ENCODE data around the gene ZNF22.
A peak's percentile ranks its signal among the peaks of the same experiment; 100 is the strongest.

Gene ZNF22

GRCh38 chr10:44973323-44974081 lies 27.2 kb upstream of the ZNF22 start:
- no peak overlapping the region for H3K4me3 ChIP-seq (ENCODE audit: low read depth, low read length)
- H3K9ac ChIP-seq (ENCODE audit: low read depth, low read length) = no peak overlapping the region
- H3K27ac ChIP-seq (ENCODE audit: low read depth, low read length) = no peak overlapping the region
- no peaks in the 10 kb centered on the region for H3K27me3 ChIP-seq (ENCODE audit: control insufficient read depth, insufficient read depth, low read length)
- H3K4me1 ChIP-seq (ENCODE audit: control insufficient read depth, insufficient read depth, low read length) = peaks cover 41% of the 10 kb centered on the region
- no peaks in the 10 kb centered on the region; the same call in 1 of the 2 replicates for H3K36me3 ChIP-seq (ENCODE audit: control insufficient read depth, insufficient read depth, low read length)
- no peaks in the 10 kb centered on the region for H3K9me3 ChIP-seq (ENCODE audit: control insufficient read depth, insufficient read depth, low read length)

DNA sequence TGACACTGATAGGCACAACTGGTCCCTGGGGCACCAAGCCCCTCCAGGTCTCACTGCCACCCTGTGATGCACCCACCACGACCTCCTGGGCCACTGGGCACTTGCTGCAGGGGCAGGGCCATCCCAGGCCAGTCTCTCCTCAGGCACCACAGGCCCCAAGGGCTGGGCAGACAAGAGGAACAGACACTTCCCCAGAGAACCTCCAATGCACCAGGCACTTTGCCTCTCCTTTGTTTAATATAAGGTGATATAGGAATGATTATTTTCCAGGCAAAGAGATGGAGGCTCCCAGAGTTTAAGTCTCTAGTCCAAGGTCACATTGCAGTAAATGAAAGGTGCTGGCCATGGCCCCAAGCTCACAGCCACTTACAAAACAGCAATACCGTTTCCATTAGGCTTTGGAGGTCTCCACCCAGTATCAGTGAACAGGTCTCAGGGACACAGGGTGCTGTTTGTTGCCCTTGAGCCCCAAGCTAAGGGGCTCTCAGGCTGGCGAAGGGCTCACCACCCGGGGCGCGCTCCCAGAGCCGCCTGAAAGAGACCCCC lies 26.6 kb upstream of the ZNF22 start:
- H3K9me3 ChIP-seq (ENCODE audit: control insufficient read depth, insufficient read depth, low read length) = no peaks in the 10 kb centered on the region
- no peaks in the 10 kb centered on the region; the same call in 1 of the 2 replicates for H3K36me3 ChIP-seq (ENCODE audit: control insufficient read depth, insufficient read depth, low read length)
- peak overlapping the region; percentile 41 for H3K9ac ChIP-seq (ENCODE audit: low read depth, low read length)
- peak overlapping the region; percentile 62 for H3K27ac ChIP-seq (ENCODE audit: low read depth, low read length)
- H3K4me1 ChIP-seq (ENCODE audit: control insufficient read depth, insufficient read depth, low read length) = peaks cover 47% of the 10 kb centered on the region
- peak overlapping the region; percentile 65 for H3K4me3 ChIP-seq (ENCODE audit: low read depth, low read length)
- no peaks in the 10 kb centered on the region for H3K27me3 ChIP-seq (ENCODE audit: control insufficient read depth, insufficient read depth, low read length)

DNA sequence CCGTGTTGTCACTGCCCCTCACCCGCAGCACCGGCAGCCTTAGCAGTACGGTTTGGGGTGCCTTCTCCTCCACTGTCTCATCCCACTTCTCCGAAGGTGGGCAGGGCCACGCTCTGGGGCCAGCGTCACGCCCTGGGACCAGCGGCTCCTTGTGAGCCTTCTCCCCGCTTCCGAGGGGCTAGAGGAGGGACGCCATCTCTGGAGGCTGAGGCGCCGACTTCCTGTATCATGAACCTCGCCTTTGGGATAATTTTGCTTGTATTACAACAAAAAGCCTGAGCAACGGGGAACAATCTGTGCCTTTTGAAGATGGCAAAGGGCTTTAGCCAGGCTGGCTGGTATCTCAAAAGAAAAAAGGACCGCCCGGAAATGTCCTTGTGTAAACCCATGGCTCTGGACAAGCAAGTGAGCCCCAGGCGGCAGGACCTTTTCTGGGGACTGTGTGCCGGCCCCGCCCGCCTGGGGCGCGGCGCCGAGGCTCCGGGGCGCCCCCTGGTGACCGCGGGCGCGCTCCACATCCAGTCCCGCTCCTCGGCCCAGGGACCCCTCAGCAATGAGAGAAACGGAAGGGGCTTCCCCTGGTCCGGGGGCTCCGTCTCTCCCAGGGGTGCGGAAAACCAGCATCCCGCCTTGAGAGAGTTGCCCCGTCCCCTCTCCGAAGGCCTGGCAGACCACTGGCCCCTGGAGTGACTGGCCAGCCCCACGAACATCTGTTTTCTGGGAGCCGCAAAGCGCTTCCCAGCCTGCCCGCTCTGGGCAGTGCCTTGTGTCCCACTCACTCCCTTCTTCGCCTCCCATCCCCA lies 25.9 kb upstream of the ZNF22 start:
- Histone ChIP-seq H3K9me3 (ENCODE audit: control insufficient read depth, insufficient read depth, low read length) (no peaks in the 10 kb centered on the region), H3K4me3 (ENCODE audit: low read depth, low read length) (peak overlapping the region; percentile 65), H3K27ac (ENCODE audit: low read depth, low read length) (peak overlapping the region; percentile 62), H3K9ac (ENCODE audit: low read depth, low read length) (peak overlapping the region; percentile 57), H3K36me3 (ENCODE audit: control insufficient read depth, insufficient read depth, low read length) (no peaks in the 10 kb centered on the region; the same call in 1 of the 2 replicates), H3K27me3 (ENCODE audit: control insufficient read depth, insufficient read depth, low read length) (no peaks in the 10 kb centered on the region), H3K4me1 (ENCODE audit: control insufficient read depth, insufficient read depth, low read length) (peaks cover 54% of the 10 kb centered on the region)

DNA sequence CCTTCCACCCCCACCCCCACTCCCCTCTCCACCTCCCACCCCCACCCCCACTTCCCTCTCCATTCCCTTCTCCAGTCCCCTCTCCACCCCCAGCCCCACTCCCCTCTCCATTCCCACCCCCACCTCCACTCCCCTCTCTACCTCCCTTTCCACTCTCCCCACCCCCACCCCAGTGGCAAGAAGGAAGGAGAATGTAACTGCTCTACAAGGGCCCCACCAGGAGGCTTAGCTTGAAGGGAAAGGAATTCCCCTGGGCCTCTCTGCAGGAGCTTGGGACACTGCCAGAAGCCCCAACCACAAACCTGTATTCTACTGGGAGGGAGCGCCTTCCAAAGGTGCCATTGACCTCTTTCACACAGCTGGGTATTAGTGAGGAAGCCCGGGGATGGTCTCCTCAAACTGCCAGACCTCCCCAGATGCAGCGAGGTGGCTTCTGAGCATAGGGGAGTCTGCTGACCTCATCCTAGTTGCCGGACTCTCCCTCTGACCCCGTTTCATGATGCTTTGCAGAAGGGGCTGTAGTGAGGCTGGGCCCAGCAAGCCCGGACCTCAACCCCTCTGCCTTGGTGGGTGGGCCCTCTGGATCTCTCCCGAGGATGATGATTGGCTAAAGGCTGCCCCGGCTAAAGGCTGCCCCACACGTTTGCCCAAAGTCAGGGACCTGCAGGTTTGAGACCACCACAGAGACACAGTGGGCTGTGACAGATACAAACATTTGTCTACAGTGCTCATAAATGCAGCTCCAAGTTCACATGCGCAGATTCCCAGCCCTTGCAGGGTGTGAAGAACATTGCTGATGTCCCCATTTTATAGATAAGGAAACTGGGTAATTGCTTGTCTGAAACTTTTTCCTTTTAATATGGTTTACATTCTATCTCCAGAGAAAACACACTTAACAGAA lies 25.0 kb upstream of the ZNF22 start:
- no peak overlapping the region for H3K9ac ChIP-seq (ENCODE audit: low read depth, low read length)
- H3K27ac ChIP-seq (ENCODE audit: low read depth, low read length) = peak overlapping the region; percentile 9
- 0 out of 2 replicates have a peak, but pooled peaks cover 2% of the 10 kb centered on the region for H3K27me3 ChIP-seq (ENCODE audit: control insufficient read depth, insufficient read depth, low read length)
- peak overlapping the region; percentile 65 for H3K4me3 ChIP-seq (ENCODE audit: low read depth, low read length)
- H3K4me1 ChIP-seq (ENCODE audit: control insufficient read depth, insufficient read depth, low read length) = peaks cover 63% of the 10 kb centered on the region
- H3K36me3 ChIP-seq (ENCODE audit: control insufficient read depth, insufficient read depth, low read length) = no peaks in the 10 kb centered on the region; the same call in 1 of the 2 replicates
- no peaks in the 10 kb centered on the region for H3K9me3 ChIP-seq (ENCODE audit: control insufficient read depth, insufficient read depth, low read length)

GRCh38 chr10:44976352-44977198 lies 24.1 kb upstream of the ZNF22 start:
- no peak overlapping the region for H3K4me3 ChIP-seq (ENCODE audit: low read depth, low read length)
- no peaks in the 10 kb centered on the region; the same call in 1 of the 2 replicates for H3K36me3 ChIP-seq (ENCODE audit: control insufficient read depth, insufficient read depth, low read length)
- 0 out of 2 replicates have a peak, but pooled peaks cover 3% of the 10 kb centered on the region for H3K27me3 ChIP-seq (ENCODE audit: control insufficient read depth, insufficient read depth, low read length)
- no peak overlapping the region for H3K9ac ChIP-seq (ENCODE audit: low read depth, low read length)
- H3K4me1 ChIP-seq (ENCODE audit: control insufficient read depth, insufficient read depth, low read length) = peaks cover 68% of the 10 kb centered on the region
- no peaks in the 10 kb centered on the region for H3K9me3 ChIP-seq (ENCODE audit: control insufficient read depth, insufficient read depth, low read length)
- no peak overlapping the region for H3K27ac ChIP-seq (ENCODE audit: low read depth, low read length)

DNA sequence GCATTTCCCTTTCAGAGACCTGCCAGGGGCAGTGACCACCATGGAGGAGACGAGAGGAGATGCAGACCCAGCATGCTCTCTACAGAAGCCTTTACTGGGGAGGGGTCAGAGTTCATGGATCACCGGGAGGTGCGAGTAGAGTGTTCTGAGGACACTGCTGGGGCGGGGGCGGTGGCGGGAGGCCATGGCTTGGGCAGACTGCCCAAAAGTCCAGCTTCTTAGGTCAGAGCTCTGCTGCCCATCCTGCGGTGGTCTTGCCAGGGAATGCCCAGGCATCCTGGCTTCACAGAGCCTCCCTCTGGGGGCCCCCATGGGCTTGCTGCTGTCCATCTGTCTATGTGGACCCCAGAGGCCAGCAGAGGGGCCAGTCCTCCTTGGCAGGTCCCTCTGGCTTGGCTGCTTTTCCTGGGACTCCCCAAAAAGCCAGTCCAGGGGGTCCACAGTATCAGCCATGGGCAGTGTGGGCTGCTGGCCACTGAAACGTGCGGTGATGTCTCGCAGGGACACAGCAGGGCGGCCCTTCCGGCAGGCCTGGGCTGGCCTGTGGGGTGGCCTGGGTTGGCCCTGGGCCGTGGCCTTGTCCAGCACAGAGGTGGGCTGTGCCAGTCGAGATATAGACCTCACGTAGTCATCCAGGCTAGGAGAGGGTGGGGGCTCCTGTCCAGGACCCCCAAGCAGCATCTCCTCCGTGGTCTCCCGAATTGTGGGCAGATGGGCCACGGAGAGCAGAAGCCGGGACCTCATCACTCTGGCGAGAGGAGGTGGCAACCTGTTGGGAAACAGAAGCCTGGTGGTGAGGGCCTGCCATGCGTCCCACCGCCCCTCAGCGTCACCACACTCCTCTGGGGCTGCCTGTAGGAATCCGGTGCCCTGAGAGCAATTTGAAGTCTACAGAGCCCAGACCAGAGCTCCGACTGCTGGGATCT lies 23.2 kb upstream of the ZNF22 start:
- Histone ChIP-seq H3K4me3 (ENCODE audit: low read depth, low read length) (no peak overlapping the region), H3K4me1 (ENCODE audit: control insufficient read depth, insufficient read depth, low read length) (peaks cover 68% of the 10 kb centered on the region)

GRCh38 chr10:44978213-44978569 lies 22.5 kb upstream of the ZNF22 start:
- H3K27ac ChIP-seq (ENCODE audit: low read depth, low read length) = peak overlapping the region; percentile 71
- no peak overlapping the region for H3K9ac ChIP-seq (ENCODE audit: low read depth, low read length)
- peak overlapping the region; percentile 24; the same call in 1 of the 2 replicates for H3K4me3 ChIP-seq (ENCODE audit: low read depth, low read length)
- H3K36me3 ChIP-seq (ENCODE audit: control insufficient read depth, insufficient read depth, low read length) = no peaks in the 10 kb centered on the region
- 0 out of 2 replicates have a peak, but pooled peaks cover 3% of the 10 kb centered on the region for H3K27me3 ChIP-seq (ENCODE audit: control insufficient read depth, insufficient read depth, low read length)
- peaks cover 63% of the 10 kb centered on the region for H3K4me1 ChIP-seq (ENCODE audit: control insufficient read depth, insufficient read depth, low read length)
- no peaks in the 10 kb centered on the region for H3K9me3 ChIP-seq (ENCODE audit: control insufficient read depth, insufficient read depth, low read length)

More for the DNA sequence above, 23.2 kb upstream of the ZNF22 start:
- no peaks in the 10 kb centered on the region for H3K36me3 ChIP-seq (ENCODE audit: control insufficient read depth, insufficient read depth, low read length)
- no peak overlapping the region for H3K27ac ChIP-seq (ENCODE audit: low read depth, low read length)
- H3K9me3 ChIP-seq (ENCODE audit: control insufficient read depth, insufficient read depth, low read length) = no peaks in the 10 kb centered on the region
- no peak overlapping the region for H3K9ac ChIP-seq (ENCODE audit: low read depth, low read length)
- 0 out of 2 replicates have a peak, but pooled peaks cover 3% of the 10 kb centered on the region for H3K27me3 ChIP-seq (ENCODE audit: control insufficient read depth, insufficient read depth, low read length)

GRCh38 chr10:44978570-44979280 lies 22.0 kb upstream of the ZNF22 start, which contains the start of gene DEPP1:
DEPP1 (minus strand) TSS chr10:44978809; CDS start chr10:44978030, 779 bp downstream.
- peak within 1 kb of the TSS; percentile 24; the same call in 1 of the 2 replicates for H3K4me3 ChIP-seq (ENCODE audit: low read depth, low read length)
- H3K9ac ChIP-seq (ENCODE audit: low read depth, low read length) = no peak within 1 kb of the TSS
- 0 out of 2 replicates have a peak, but pooled peaks cover 3% of the 10 kb centered on the region for H3K27me3 ChIP-seq (ENCODE audit: control insufficient read depth, insufficient read depth, low read length)
- H3K9me3 ChIP-seq (ENCODE audit: control insufficient read depth, insufficient read depth, low read length) = no peaks in the 10 kb centered on the region
- H3K4me1 ChIP-seq (ENCODE audit: control insufficient read depth, insufficient read depth, low read length) = peaks cover 58% of the 10 kb centered on the region
- H3K36me3 ChIP-seq (ENCODE audit: control insufficient read depth, insufficient read depth, low read length) = no peaks in the 10 kb centered on the region
- peak within 1 kb of the TSS; percentile 71 for H3K27ac ChIP-seq (ENCODE audit: low read depth, low read length)
